ENCODE results near the gene TREML2.

GRCh38 chr6:41177287-41177686 lies 23.7 kb downstream of the TREML2 start:
- TF ChIP-seq FOSL1 (CRISPR knock-in tag; IDR thresholded peaks at IDR 0.05; ENCODE audit: borderline replicate concordance) = no peak
- TF ChIP-seq NFE2 (CRISPR knock-in tag; IDR thresholded peaks at IDR 0.05) = no peak
- no peak for TF ChIP-seq YY1 (IDR thresholded peaks at IDR 0.05; ENCODE audit: insufficient read depth, insufficient replicate concordance, low read depth, low read length)
- TF ChIP-seq BRCA1 (CRISPR knock-in tag; IDR thresholded peaks at IDR 0.05) = no peak
- no peak for TF ChIP-seq ZNF629 (CRISPR knock-in tag; conservative IDR thresholded peaks at IDR 0.05)
- TF ChIP-seq CHD2 (IDR thresholded peaks at IDR 0.05; ENCODE audit: low read depth, low read length) = no peak
